C1 segment of cervical spinal cord (tissue), 14 donors: ENCODE measurements around the gene SRD5A1.

Experiments used
- DNase-seq, 14 donors: peaks; one replicate each; lab custom pipeline; 2025; lab: John Stamatoyannopoulos, UW

SRD5A1 gene

DNA sequence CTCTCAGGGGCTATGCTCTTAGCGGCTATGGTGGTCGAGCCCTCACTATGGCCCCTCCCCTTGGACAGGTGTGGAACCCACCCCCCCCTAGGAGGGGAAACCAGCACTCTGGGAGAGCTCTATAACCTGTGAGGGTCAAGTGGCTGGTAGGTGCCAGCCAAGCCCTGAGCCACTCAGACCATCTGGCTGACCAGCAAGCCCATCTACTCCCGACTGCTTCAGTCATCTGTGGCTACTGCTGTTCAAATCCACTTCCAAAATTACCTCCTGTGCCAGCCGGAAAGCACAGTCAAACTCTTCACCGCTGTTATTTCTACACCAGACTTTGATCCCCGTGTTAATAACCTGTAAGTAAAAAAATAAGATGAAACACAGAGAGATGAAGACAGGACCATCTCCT is 28.9 kb upstream of the SRD5A1 start:
- DNase-seq, result peak in 1 of 14 donors; percentile 88

DNA sequence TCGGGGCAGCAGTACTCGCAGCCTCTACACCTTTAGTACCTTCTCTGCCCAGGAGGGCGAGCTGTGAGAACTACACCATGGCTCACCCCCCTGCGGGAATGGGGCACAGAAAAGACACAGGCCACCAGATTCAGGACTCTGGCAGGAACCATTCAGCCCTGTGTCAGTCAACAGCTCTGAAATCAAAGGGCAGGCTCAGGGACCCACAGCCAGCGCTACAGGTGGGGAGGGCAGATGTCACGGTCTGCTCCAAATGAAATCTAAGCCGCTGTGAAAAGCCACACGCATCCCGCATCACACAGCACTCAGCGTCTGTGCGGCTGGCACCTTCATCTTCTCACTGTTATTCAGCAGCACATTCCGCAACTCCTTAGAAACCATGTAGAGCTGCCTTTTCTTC is 28.3 kb upstream of the SRD5A1 start:
- DNase-seq, result peak in 1 of 14 donors; percentile 56

DNA sequence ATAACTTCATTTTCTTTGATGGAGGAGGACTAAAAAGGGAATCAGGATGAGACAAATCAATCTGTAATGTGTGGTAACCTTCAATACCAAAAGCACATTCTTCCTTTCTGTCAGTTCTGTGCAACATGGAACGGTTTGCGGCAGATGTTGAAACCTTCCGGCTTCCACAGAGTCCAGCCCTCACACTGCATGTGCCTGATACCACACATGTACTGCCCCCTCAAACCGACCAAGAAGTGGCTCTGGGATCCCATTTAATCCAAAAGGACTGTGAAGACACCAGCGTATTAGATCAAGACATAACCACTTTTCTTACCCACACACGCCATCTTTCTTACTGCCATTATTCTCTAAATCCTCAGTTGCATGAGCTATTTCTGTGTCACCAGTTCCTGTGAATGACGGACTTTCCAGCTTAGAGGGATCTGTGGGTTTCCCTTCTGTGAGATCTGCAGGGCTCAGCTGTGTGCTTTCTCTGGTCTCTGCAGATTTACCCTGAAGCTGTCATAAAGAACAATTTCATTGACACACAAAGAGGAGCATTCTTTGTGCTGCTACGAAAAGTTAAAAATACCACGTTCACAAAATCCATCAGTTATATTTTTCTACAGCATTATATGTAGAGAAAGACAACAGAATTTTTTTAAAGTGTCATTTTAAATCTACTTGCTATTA is 26.2 kb upstream of the SRD5A1 start:
- no peak for DNase-seq

DNA sequence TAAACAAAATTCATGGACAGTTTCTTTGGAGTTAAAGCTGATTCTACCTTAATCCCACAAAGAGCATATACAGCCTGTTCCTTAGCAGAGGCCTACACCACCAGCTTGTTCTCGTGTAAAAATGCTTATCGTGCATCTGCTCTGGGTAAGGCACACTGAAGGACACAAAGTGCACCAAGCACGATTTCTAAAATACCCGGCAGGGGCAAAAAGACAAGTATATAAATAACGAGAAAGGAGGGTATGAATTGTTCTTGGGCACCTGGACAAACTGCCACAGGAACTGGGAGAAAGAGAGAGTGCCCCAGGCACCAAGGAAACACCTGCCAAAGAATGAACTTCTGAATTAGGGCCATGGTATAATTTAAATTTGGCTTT is 25.7 kb upstream of the SRD5A1 start:
- DNase-seq, result no peak

DNA sequence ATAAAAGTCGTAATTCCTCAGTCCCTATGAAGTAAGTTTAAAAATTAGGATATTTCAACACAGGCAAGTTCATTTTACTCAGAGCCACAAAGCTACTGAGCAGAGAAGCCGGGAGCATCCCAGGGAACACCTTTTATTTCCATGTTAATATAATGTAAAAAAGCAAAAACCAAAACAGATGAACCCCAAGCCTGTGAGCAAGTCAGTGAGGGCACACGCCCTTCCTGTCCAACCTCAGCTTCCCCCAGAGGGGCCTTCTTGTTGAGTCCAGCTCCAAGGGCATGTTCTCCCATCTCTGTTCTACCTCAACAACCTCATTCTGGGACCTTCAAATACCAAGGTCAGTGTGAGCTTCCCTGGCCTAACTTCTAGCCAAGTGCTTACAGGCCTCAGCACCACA is 25.2 kb upstream of the SRD5A1 start:
- no peak for DNase-seq

DNA sequence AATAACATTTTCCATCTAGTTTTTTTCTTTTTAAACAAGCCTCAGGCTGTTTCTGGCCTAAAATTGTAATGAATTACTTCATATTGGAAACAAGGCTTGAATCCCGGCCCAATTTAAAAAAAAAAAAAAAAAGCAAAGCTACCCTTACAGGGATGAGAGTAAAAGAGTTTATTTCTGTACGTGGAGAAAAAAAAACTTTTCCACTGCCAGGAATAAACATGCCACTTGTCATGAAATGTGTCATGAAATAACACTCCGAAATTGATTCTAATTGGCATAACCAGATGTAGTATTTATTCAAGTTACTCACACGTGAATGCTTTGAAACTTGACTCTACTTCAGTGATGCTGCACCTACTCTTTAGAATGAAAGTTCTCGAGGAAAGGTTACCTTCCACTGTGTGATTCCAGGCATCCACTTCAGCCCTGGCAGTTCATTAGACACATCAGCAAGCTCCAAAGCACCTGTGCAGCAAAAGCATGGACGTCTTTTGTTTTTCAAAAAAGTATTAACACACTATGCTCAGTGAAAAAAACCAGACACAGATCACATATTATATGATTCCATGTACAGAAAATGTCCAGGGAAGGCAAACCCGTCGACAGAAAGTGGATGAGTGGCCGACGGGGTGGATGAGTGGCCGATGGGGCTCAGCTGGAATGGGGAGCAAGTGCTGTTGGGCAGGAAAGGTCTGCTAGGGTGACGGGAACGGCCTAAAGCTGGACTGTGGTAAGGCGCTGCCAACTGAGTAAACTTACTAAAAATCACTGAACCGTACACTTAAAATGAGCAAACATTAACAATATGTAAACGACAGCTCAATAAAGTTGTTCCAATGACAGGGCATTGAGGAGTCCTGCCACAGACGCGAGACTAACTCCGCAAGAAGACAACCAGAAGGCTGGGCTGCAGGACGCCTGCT is 21.6 kb upstream of the SRD5A1 start:
- DNase-seq, result no peak

DNA sequence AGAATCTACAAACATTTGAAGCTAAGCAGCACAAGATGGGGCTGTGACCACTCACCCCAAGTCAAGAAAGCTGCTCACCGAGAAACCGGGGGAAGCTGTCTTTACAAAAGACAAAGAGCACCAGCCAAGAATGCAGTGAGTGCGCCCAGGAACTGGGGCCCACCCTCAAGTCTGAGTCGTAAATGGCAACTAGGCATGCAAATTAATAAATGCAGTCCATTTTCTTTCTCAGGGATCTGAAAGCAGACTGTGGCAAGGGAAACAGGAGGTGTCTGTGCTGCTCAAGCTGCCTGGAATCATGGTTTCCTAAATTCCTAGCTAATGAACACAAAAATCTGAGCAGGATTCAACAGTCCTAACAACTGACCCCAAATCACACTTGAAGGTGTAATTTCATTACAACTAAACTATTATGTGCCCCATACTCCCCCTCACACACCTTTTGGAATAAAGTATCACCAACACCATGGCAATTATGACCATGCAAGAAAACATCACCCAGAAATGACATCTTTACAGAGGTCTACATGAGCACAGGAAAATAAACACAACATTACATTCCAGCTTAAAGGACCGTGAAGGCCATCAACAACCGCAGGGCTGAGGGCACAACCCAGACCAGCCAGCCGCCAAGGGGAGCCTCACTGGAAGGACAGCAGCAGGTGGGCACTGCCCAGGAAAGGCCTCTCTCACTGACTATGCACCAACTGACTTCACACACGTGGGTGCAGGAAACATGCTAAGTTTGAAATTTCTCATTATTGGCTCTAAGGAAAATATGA is 18.0 kb upstream of the SRD5A1 start:
- no peak for DNase-seq

DNA sequence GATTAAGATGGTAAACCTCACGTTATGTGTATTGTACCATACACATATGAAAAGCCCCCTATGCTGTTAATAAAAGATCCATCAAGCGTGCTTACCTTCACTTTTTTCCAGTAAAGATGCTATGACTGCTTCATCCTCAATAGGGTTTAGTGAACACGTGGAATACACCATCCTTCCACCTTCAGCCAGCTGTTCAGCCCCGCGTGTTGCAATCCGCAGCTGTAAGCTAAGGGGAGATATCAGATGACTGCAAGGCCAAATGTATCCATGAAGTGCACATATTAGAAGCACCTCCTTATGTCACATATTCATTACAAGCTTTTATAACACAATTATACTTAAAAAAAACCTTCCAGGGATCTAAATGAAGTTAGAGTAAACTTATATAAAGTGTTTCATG is 16.6 kb upstream of the SRD5A1 start:
- no peak for DNase-seq

DNA sequence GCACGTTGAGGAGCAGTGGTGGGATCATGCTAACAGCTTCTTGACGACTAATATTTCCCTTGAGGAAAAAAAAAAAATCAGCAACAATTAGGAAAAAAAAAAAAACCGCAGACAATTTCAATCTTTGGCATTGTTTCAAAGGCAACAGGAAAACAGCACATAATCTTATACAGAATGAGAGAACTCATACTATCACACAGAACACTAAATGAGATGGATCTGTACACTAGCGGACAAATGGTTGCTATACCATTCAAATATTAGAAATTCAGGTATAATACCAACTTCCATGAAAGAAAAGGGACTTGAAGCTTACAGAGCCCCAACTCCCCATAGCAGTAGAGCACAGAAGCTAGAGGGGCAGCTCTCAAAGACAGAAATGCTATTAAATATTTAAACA is 10.0 kb upstream of the SRD5A1 start:
- DNase-seq, result no peak

DNA sequence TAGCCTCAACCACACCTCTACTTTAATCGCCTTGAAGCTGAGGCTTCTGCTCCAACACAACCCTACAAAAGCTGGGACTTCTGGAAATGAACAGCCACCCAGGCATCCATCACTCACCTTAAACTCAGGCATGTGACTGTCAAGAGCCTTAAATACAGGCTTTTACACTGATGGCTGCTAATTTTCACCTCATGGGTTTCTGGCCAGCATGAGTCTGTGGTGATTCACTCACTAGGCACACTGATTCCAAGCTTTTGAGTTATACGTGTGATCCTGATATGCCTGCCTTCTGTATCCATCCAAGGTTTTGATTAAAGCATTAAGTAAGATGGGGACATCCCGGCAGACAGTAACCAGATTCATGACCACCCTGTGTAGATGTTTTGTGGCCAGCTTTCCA is 9.3 kb upstream of the SRD5A1 start:
- no peak for DNase-seq

DNA sequence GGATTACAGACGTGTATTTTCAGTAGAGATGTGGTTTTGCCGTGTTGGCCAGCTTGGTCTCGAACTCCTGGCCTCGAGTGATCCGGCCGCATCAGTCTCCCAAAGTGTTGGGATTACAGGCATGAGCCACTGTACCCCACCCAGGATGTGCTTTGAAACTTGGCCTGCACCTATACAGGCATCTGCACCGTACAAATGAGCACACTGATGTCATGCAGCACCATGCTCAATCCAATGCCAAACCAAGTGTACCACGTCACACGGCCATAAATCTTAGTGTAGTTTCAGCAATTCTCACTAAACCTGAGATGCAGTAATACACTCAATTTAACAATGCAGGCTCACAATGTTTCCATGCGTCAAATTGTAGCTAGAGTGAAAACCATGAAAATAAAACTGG is 6.7 kb upstream of the SRD5A1 start:
- no peak for DNase-seq

DNA sequence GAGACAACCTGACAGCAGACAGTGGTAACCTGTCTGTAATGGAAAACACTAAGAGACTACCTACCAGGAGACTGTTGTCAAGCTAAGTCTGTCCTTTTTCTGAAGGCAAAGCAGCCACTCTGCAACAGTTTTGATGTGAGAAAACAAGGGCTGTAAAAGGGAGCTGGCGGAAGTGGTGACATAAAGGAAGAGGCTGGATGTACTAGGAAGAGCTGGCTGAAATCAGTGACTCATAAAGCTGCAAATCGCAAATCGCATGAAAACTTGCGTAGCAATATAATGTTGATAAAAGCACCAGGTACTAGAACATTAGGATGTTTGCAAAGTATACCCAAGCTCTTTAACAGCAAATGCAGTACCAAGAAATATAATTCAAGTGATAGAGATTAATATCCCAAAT is 1.8 kb upstream of the SRD5A1 start:
- DNase-seq, result no peak

DNA sequence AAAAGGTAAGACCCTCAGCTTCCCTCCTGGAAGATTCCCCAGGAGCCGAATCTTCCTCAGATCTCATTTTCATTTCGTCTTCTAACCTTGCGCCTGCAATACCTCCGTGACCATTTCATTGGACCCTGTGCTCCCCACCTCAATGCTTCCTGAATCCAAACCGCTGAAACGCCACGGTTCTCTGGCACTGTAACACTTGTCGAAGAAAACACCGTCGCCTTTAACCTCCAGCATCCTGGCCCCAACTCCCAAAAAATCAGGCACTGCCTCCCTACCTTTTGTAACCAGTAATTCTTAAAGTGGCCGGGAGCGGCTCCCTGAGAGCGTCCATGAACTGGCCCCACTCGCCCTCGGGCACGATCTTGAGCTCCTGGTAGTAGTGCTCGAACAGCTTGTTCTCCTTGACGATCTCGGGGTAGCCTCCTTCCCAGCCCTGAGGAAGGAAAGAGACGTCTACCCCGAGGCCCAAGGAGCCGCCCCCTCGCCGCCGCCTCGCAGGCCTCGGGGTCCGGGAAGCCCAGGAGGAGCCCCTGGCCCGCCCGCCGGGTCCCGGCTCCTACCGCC is 834 bp upstream of the SRD5A1 start:
- peak in 1 of 14 donors; percentile 24 for DNase-seq

DNA sequence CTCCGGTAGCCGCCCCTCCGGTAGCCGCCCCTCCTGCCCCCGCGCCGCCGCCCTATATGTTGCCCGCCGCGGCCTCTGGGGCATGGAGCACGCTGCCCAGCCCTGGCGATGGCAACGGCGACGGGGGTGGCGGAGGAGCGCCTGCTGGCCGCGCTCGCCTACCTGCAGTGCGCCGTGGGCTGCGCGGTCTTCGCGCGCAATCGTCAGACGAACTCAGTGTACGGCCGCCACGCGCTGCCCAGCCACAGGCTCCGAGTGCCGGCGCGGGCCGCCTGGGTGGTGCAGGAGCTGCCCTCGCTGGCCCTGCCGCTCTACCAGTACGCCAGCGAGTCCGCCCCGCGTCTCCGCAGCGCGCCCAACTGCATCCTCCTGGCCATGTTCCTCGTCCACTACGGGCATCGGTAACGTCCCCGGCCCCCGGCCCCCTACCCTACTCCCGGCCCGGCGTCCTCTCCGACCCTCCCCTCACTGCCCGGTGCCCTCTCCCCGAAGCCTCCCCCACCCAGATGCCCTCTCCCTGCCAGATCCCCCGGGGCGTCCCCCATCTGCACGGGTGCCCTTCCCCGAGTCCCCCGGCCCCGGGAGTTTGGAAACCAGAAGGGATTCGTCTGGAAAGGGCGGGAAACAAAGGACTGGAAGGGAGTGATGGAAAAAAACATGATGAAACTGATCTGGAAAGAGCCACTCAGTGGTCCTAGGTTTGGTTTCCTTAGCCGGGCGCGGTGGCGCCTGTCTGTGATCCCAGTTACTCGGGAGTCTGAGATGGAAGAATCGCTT is 417 bp downstream of the SRD5A1 start:
- DNase-seq, result peak in 4 of 14 donors; percentile 30 to 69 (median 52)

DNA sequence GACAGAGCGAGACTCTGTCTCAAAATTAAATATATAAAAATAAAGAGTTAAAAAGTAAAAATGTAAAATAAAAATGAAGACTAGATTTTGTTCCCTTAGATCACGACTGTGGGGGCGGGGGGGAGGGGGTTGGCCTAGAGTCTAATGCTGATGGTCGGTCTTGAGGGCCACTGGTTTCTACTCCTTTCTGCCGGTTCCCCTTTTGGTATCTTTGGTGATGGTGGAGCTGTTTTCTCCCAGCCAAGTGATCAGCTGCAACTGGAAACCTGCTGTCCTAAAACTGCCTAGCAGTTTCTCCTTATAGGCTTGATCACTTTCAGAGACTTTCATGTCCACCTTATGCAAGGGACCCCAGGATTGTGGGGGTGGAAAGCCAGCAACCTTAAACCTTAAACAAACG is 1.1 kb downstream of the SRD5A1 start:
- peak in 2 of 14 donors; percentile 2 to 9 for DNase-seq

DNA sequence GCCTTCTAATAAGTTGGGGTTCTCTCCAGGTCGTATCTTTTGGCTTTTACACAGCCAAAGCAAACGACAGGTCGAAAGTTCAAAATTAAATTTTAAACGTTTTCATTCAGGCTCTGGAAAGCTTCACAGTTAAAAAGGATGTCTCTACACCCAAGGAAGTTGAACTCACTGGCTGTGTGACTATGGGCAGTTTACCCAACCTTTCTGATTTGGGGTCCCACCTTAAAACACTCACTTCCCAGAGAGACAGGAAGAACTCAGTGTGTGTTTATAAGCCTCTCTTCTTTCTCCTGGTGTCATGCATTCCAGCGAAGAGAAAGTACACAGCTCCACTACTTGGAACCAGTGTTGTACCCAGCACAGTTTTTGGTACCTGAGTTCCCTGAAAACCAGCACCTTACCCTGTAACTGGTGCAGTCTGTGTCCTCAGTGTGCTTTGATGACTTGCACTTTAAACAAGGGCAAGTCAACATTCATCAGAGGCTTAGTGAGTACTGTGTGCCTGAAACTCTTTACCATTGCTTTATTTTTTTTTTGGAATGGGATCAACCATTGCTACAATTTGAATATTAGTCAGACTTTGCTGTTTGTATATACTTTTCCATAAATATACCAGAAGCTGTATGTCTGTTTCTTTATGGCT is 1.7 kb downstream of the SRD5A1 start:
- DNase-seq, result no peak

DNA sequence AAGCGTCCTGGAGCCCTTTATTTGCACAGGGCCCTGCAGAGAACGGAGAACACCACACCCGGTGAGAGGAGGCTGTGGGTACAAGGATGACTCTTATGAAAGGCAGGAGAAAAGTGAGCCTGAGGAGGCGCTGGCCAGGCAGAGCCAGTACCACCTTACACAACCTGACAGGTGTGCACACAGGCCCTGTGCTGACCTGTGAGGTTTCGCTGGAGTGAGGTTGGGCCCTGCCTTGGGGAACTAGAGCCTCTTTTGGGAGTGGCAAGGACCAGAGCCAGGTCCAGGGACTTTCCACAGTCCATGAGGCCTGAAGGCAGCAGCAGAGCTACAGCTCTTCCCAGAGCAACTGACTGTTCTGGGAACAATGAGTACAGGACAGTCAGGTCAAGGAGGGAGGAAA is 3.1 kb downstream of the SRD5A1 start:
- no peak for DNase-seq

DNA sequence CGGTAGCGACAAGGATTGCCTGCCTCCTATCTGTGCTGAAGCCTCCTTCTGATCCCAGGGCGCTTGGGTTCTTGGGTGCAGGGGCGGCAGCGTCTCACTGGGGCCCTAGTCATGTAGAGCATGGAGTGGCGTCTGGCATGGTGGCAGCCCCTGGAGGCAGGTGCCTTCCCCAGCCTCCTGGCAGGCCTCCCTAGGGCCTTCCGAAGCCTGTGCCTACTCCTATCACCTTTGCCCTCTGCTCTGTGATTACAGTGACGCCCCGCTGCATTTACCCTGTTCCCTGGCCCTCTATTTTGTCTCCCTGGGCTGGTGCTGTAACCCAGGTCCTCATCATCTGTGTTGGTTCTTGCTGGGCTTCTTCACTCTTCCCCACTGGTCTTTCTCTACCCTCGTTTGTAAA is 3.8 kb downstream of the SRD5A1 start:
- DNase-seq, result no peak

DNA sequence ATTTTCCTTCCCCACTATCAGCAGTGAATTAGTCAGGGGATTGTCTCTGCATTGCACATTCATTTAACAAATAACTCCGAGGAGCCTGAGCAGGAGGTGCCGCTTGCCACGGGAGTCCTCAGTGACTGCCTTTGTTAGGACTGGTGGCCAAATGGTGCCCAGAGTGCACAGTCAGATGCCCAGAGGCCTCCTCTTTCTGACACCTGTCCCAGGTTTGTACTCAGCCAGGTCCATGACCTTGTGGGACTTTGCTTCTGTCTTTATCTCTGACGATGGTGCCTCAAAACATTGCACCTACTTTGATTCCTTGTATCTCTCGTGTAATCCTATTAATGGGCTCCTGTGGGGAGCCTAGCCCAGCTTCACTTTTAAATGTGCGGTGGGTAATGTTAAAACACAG is 4.3 kb downstream of the SRD5A1 start:
- no peak for DNase-seq

DNA sequence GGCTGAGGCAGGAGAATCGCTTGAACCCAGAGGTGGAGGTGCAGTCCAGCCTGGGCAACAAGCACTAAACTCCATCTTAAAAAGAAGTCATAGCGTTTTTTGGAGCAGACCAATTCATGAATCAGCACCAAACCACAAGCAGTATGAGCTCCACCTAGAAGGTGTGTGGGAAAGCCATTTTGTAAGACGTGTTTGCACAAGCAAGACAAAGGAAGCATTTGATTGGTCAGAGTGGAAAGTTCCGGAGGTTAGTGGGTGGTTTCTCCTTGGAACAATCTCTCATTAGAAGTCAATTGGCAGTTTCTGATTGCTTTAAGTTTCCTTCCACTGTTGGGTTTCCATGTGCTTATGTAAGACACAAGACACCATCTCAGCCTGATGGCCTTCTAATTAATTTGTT is 5.0 kb downstream of the SRD5A1 start:
- DNase-seq, result no peak

DNA sequence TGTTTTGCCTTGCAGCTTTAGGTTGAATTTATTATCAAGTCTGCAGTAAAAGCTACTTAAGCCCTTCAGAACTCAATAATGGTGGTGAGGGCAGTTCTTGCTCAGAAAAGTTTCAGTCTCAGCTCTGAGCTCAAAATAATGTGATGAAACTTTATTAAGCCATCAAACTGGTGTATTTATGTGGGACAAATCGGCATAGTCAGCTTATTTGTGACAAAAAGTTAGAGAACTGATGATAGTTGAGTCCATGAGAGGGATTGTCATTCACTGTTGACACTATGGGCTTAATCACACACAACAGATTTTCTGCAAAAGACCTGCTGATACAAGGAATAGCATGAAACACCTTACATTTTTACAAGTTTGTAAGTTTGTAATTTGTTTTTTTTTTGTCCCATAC is 9.4 kb downstream of the SRD5A1 start:
- DNase-seq, result no peak
